Gastroesophageal sphincter (tissue), 4 donors: ENCODE results near the gene KLRC3. TPM values are rescaled to one million over a fixed set of nuclear protein-coding genes. Genes with fewer than 3 reads are reported as not detected.
"Not testable (repeated sequence)": the region's sequence is repeated elsewhere in the genome, so short reads cannot be mapped to it uniquely, and the experiment has no call there.

Source experiments
- ATAC-seq: fragments of 150-250 bp; one replicate; pipeline ENCODE4 v1.9.1; 2016; ENCODE audit warnings: mild to moderate bottlenecking, moderate library complexity
- H3K27ac ChIP-seq, 4 donors: fragments of 200-600 bp; sonication (generic) in 3 of 4; 1 replicate in 3 of 4; 2 replicates in 1 of 4; pipeline ENCODE4 v1.5.1; 2016 to 2019
- H3K27me3 ChIP-seq: fragments of 200-600 bp; sonication (generic); one replicate; pipeline ENCODE4 v1.5.1; 2019
- H3K36me3 ChIP-seq, 2 donors: fragments of 200-600 bp; sonication (generic); one replicate each; pipeline ENCODE4 v1.5.1; 2019; ENCODE audit warnings: control low read depth in 1 of 2
- H3K4me1 ChIP-seq, 3 donors: fragments of 200-600 bp; sonication (generic); 1 replicate in 2 of 3; 2 replicates in 1 of 3; pipeline ENCODE4 v1.5.1; 2016 to 2019; ENCODE audit warnings: control low read depth in 2 of 3
- H3K4me3 ChIP-seq, 2 donors: fragments of 200-600 bp; sonication (generic); one replicate each; pipeline ENCODE4 v1.5.1; 2019; ENCODE audit warnings: mild to moderate bottlenecking in 1 of 2, moderate library complexity in 1 of 2
- H3K9me3 ChIP-seq, 3 donors: fragments of 200-600 bp; sonication (generic); one replicate each; pipeline ENCODE4 v1.5.1; 2017 to 2019; ENCODE audit warnings: control low read depth in 2 of 3
- CTCF ChIP-seq, 4 experiments: fragments of 200-600 bp in 2 of 4; fragments of 450-650 bp in 2 of 4; sonication (generic) in 1 of 4; IDR thresholded peaks; one replicate each; pipeline ENCODE4 v1.5.1; 2017 to 2019; ENCODE audit warnings: antibody characterized with exemption in 4 of 4, mild to moderate bottlenecking in 2 of 4, moderate library complexity in 2 of 4
- EP300 ChIP-seq: sonication (generic); formaldehyde crosslinking; IDR thresholded peaks from one replicate; pipeline ENCODE4 v1.6.1; 2017; ENCODE audit warnings: antibody characterized with exemption, mild to moderate bottlenecking
- POLR2A ChIP-seq, 2 donors: fragments of 450-650 bp; IDR thresholded peaks; one replicate each; pipeline ENCODE4 v1.6.1; 2017; ENCODE audit warnings: antibody characterized with exemption in 2 of 2, mild to moderate bottlenecking in 2 of 2, moderate library complexity in 1 of 2
- POLR2AphosphoS5 ChIP-seq: sonication (generic); formaldehyde crosslinking; IDR thresholded peaks from one replicate; pipeline ENCODE4 v1.6.1; 2017; ENCODE audit warnings: antibody characterized with exemption
- WGBS, 2 donors: methylation state at CpG; one replicate each; pipeline ENCODE4 v1.1.5; 2018; ENCODE audit warnings: low coverage in 1 of 2; 5-methylcytosine and 5-hydroxymethylcytosine counted together
- total RNA-seq, 4 donors: library from RNA; depleted of rRNA; stranded (reverse); fragments of >200 nt; gene quantifications; one replicate each; pipeline ENCODE4 v1.1.0, GENCODE V29; 2016

KLRC3 gene
- total RNA-seq, 4 donors from 2014 or later: not detected

GRCh38 chr12:10425938-10426337 lies 5.5 kb upstream of the KLRC3 start:
- 76 to 89% methylated on average over 5 to 8 of the region's 8 CpGs for WGBS, 2 donors
- H3K4me3 ChIP-seq, H3K27ac ChIP-seq, ATAC-seq, H3K9me3 ChIP-seq, H3K36me3 ChIP-seq, H3K27me3 ChIP-seq, H3K4me1 ChIP-seq: not testable (repeated sequence)

GRCh38 chr12:10424260-10424899 lies 4.0 kb upstream of the KLRC3 start:
- ATAC-seq, H3K27ac ChIP-seq, H3K4me1 ChIP-seq, H3K9me3 ChIP-seq, H3K4me3 ChIP-seq, H3K27me3 ChIP-seq, H3K36me3 ChIP-seq: not testable (repeated sequence)
- no CpG with 5 or more reads among the region's 1 CpG for WGBS, 2 donors

- H3K36me3 ChIP-seq, ATAC-seq, H3K9me3 ChIP-seq, H3K27me3 ChIP-seq, H3K4me1 ChIP-seq, H3K4me3 ChIP-seq, H3K27ac ChIP-seq: not testable (repeated sequence)
- 17 to 25% methylated on average over 1 of the region's 3 CpGs for WGBS, 2 donors
Measured at GRCh38 chr12:10422159-10422558, 1.8 kb upstream of the KLRC3 start.

- no peaks in the 10 kb centered on the region for H3K27me3 ChIP-seq
- ATAC-seq: no peak
Measured at GRCh38 chr12:10409392-10409791, 11.0 kb downstream of the KLRC3 start, which contains the start of gene KLRC4. KLRC4 (minus strand) TSS chr12:10409757; CDS start chr12:10409575, 182 bp downstream.

GRCh38 chr12:10408842-10409241 lies 11.6 kb downstream of the KLRC3 start:
- no peaks in the 10 kb centered on the region for H3K4me1 ChIP-seq
- H3K27ac ChIP-seq: no peak overlapping the region
- H3K9me3 ChIP-seq: peaks cover 0 to 5% (median 0%) of the 10 kb centered on the region in 3 donors
- no peak overlapping the region for H3K4me3 ChIP-seq
- H3K36me3 ChIP-seq: no peaks in the 10 kb centered on the region
- no peaks in the 10 kb centered on the region for H3K27me3 ChIP-seq
- WGBS, 2 donors: 48 to 64% methylated on average over 3 of the region's 3 CpGs
- TF ChIP-seq EP300: no peak
- TF ChIP-seq CTCF (IDR thresholded peaks at IDR 0.05): no peak
- no peak for TF ChIP-seq POLR2A (IDR thresholded peaks at IDR 0.05)
- TF ChIP-seq POLR2AphosphoS5: no peak
- no peak for ATAC-seq

More at GRCh38 chr12:10409392-10409791, 11.0 kb downstream of the KLRC3 start, which contains the start of gene KLRC4:
- Histone ChIP-seq H3K4me1 (no peaks in the 10 kb centered on the region), H3K9me3 (peaks cover 0 to 5% (median 0%) of the 10 kb centered on the region in 3 donors), H3K4me3 (no peak within 1 kb of the TSS), H3K36me3 (no peaks in the 10 kb centered on the region), H3K27ac (no peak within 1 kb of the TSS)
- WGBS, 2 donors: 0% methylated on average over 1 of the region's 1 CpG
- no peak for TF ChIP-seq POLR2AphosphoS5
- no peak for TF ChIP-seq POLR2A (IDR thresholded peaks at IDR 0.05)
- no peak for TF ChIP-seq EP300
- TF ChIP-seq CTCF (IDR thresholded peaks at IDR 0.05): no peak

GRCh38 chr12:10406725-10407124 lies 13.7 kb downstream of the KLRC3 start:
- Histone ChIP-seq H3K27ac (no peak overlapping the region), H3K4me3 (no peak overlapping the region), H3K27me3 (no peaks in the 10 kb centered on the region), H3K36me3 (no peaks in the 10 kb centered on the region), H3K9me3 (peaks cover 0 to 5% (median 0%) of the 10 kb centered on the region in 3 donors), H3K4me1 (no peaks in the 10 kb centered on the region)
- WGBS, 2 donors: 75% methylated on average over 2 of the region's 4 CpGs; no CpG with 5 or more reads in 1 of the 2 donors
- TF ChIP-seq POLR2AphosphoS5 (no peak), CTCF (IDR thresholded peaks at IDR 0.05) (no peak)
- ATAC-seq: no peak
